K562 (cell line): Measurements from ENCODE around the gene BPNT1. TPM values are rescaled to one million over a fixed set of nuclear protein-coding genes. Genes with fewer than 3 reads are reported as not detected.

Experiments used
- ATAC-seq: fragments of 200-7000 bp; cut with Tn5 transposase; 3 replicates; pipeline ENCODE4 v1.9.1; 2020; ENCODE audit warnings: moderate library complexity
- BruUV-seq: library from RNA; stranded (reverse); fragments of 400-500 nt; replicated peaks from 2 replicates; lab custom pipeline; 2021; lab: Mats Ljungman, UMichigan
- CTCF ChIA-PET: fragments of 300-600 bp; formaldehyde crosslinking; extraction: SDS; loops from one replicate; lab custom pipeline; 2021; ENCODE audit warnings: low intra/inter-chr PET ratio; lab: Yijun Ruan, JAX
- POLR2A ChIA-PET: fragments of 300-600, 350-650 bp; sonication (Branson Sonifier 250); formaldehyde crosslinking; extraction: SDS; loops from one replicate; lab custom pipeline; 2021; ENCODE audit warnings: antibody characterized with exemption, inconsistent platforms; lab: Yijun Ruan, JAX
- DNase-seq, 4 experiments: peaks; one replicate each; pipeline versions ENCODE4 v3.0.0 to v3.0.0-alpha.2; 2011 to 2018; ENCODE audit warnings: low spot score in 3 of 4, mixed read lengths in 3 of 4; ENCODE audit errors: extremely low read depth in 1 of 4
- FAIRE-seq: peaks from 2 replicates; lab custom pipeline; 2011; peaks lifted over from hg19 to GRCh38; lab: Jason Lieb, UNC
- H2AFZ ChIP-seq: 2 replicates; pipeline ENCODE4 v1.6.0; 2011; ENCODE audit warnings: low read depth, low read length, control low read depth, inconsistent platforms
- H3K27ac ChIP-seq: fragments of 200-600 bp; 3 replicates; pipeline ENCODE4 v1.8.0; 2011; ENCODE audit warnings: low read depth, mild to moderate bottlenecking, control low read depth, inconsistent platforms, low read length, moderate library complexity, mixed read lengths; ENCODE audit errors: extremely low read depth
- H3K27me3 ChIP-seq, 2 experiments: fragments of 300-600 bp in 1 of 2; 2 replicates in 1 of 2; 3 replicates in 1 of 2; pipeline versions ENCODE4 v1.6.0 to v1.8.0; 2011; ENCODE audit warnings: inconsistent platforms in 2 of 2, low read length in 2 of 2, mild to moderate bottlenecking in 1 of 2, mixed read lengths in 1 of 2, moderate library complexity in 1 of 2; ENCODE audit not compliant: control insufficient read depth in 2 of 2, insufficient read depth in 2 of 2
- H3K36me3 ChIP-seq: fragments of 300-600 bp; 3 replicates; pipeline ENCODE4 v1.8.0; 2011; ENCODE audit warnings: mild to moderate bottlenecking, low read length, inconsistent platforms; ENCODE audit not compliant: control insufficient read depth, insufficient read depth
- H3K4me1 ChIP-seq, 2 experiments: fragments of 200-600 bp in 1 of 2; replicated peaks in 1 of 2; 2 replicates in 1 of 2; 3 replicates in 1 of 2; pipeline versions ENCODE4 v1.5.1 to v1.8.0; 2011; ENCODE audit warnings: inconsistent platforms in 2 of 2, low read length in 2 of 2, mild to moderate bottlenecking in 1 of 2, mixed read lengths in 1 of 2, moderate library complexity in 1 of 2; ENCODE audit not compliant: control insufficient read depth in 2 of 2, insufficient read depth in 2 of 2
- H3K4me2 ChIP-seq: 2 replicates; pipeline ENCODE4 v1.6.1; 2011; ENCODE audit warnings: low read length, control low read depth, inconsistent platforms, mixed read lengths; ENCODE audit not compliant: insufficient read depth
- H3K4me3 ChIP-seq: fragments of 200-600 bp; sonication (generic), shearing (Covaris generic); 2 replicates; pipeline ENCODE4 v1.5.1; 2016; ENCODE audit warnings: control low read depth, inconsistent platforms
- H3K79me2 ChIP-seq: fragments of 200-600 bp; 3 replicates; pipeline ENCODE4 v1.8.0; 2011; ENCODE audit warnings: low read length, inconsistent platforms; ENCODE audit not compliant: control insufficient read depth, insufficient read depth
- H3K9ac ChIP-seq, 2 experiments: 2 replicates each; pipeline versions ENCODE4 v1.6.0 to v1.6.1; 2011; ENCODE audit warnings: low read depth in 2 of 2, low read length in 2 of 2, control low read depth in 1 of 2, inconsistent platforms in 1 of 2, mild to moderate bottlenecking in 1 of 2, mixed read lengths in 1 of 2; ENCODE audit not compliant: insufficient read depth in 1 of 2
- H3K9me1 ChIP-seq: one replicate; pipeline ENCODE4 v1.6.0; 2011; ENCODE audit warnings: inconsistent platforms, mild to moderate bottlenecking, low read length, moderate library complexity; ENCODE audit not compliant: control insufficient read depth, insufficient read depth
- H3K9me3 ChIP-seq: replicated peaks from 2 replicates; pipeline ENCODE4 v1.5.1; 2011; ENCODE audit warnings: low read depth, low read length, inconsistent platforms; ENCODE audit not compliant: control insufficient read depth, insufficient read depth
- H4K20me1 ChIP-seq: replicated peaks from 2 replicates; pipeline ENCODE4 v1.6.1; 2011; ENCODE audit warnings: low read length, inconsistent platforms, mixed read lengths; ENCODE audit not compliant: control insufficient read depth, insufficient read depth
- ARID4B ChIP-seq: sonication (generic); formaldehyde crosslinking; IDR thresholded peaks from 2 replicates; pipeline ENCODE4 v1.8.0; 2022; ENCODE audit warnings: mild to moderate bottlenecking, missing genetic modification reagents
- BACH1 ChIP-seq: fragments of 200-800 bp; sonication (Bioruptor generic); IDR thresholded peaks from 2 replicates; pipeline ENCODE4 v1.6.1; 2016; ENCODE audit warnings: missing genetic modification characterization, missing compliant biosample characterization
- CBX5 ChIP-seq: IDR thresholded peaks from 2 replicates; pipeline ENCODE4 v1.6.1; 2014; ENCODE audit warnings: low read depth, borderline replicate concordance
- CREB1 ChIP-seq, 2 experiments: sonication (generic) in 1 of 2; formaldehyde crosslinking in 1 of 2; IDR thresholded peaks; 2 replicates each; pipeline versions ENCODE4 v1.6.1 to v1.8.0; 2012 to 2022; ENCODE audit warnings: inconsistent platforms in 1 of 2, mild to moderate bottlenecking in 1 of 2, missing genetic modification reagents in 1 of 2, moderate library complexity in 1 of 2
- HDAC1 ChIP-seq, 2 experiments: fragments of 450-650 bp; IDR thresholded peaks; 2 replicates each; pipeline ENCODE4 v1.6.1; 2016 to 2017; ENCODE audit warnings: inconsistent platforms in 1 of 2, mild to moderate bottlenecking in 1 of 2, moderate library complexity in 1 of 2
- HDAC3 ChIP-seq: fragments of 450-650 bp; IDR thresholded peaks from 2 replicates; pipeline ENCODE4 v1.6.1; 2018; ENCODE audit warnings: borderline replicate concordance, mild to moderate bottlenecking, moderate library complexity; ENCODE audit not compliant: partially characterized antibody
- KAT7 ChIP-seq: sonication (generic); formaldehyde crosslinking; IDR thresholded peaks from 2 replicates; pipeline ENCODE4 v1.8.0; 2022; ENCODE audit warnings: missing genetic modification reagents, mild to moderate bottlenecking, borderline replicate concordance
- MXI1 ChIP-seq: IDR thresholded peaks from 2 replicates; pipeline ENCODE4 v1.6.1; 2011; ENCODE audit warnings: low read depth, mild to moderate bottlenecking, improper control_type of control experiment, low read length
- PREB ChIP-seq: sonication (generic); formaldehyde crosslinking; IDR thresholded peaks from 2 replicates; pipeline ENCODE4 v1.8.1; 2023; ENCODE audit warnings: mild to moderate bottlenecking, missing genetic modification reagents
- RFX5 ChIP-seq: IDR thresholded peaks from 2 replicates; pipeline ENCODE4 v1.6.1; 2011; ENCODE audit warnings: low read depth, mild to moderate bottlenecking, improper control_type of control experiment, low read length
- U2AF1 ChIP-seq: fragments of 200-400 bp; formaldehyde crosslinking; optimal IDR thresholded peaks from 2 replicates; pipeline ENCODE3; 2017; ENCODE audit warnings: mild to moderate bottlenecking, low read depth, low read length, moderate library complexity
- WGBS: fragments of 100-300 bp; shearing (Covaris generic); methylation state at CpG from one replicate; pipeline ENCODE4 v1.1.6; 2016; ENCODE audit warnings: low coverage, mixed read lengths; ENCODE audit not compliant: insufficient coverage; ENCODE audit errors: missing lambda C conversion rate; 5-methylcytosine and 5-hydroxymethylcytosine counted together
- in situ Hi-C: fragments of 300-500 bp; cut with MboI; formaldehyde crosslinking; loops from 4 replicates; pipeline ENCODE4 v1.15.0; 2018; ENCODE audit warnings: inconsistent platforms, mixed read lengths
- intact Hi-C: fragments of 100-400 bp; cut with micrococcal nuclease; formaldehyde crosslinking; loops from 2 replicates; pipeline ENCODE4 v1.14.2; 2022
- polyA plus RNA-seq, 8 experiments: library from polyadenylated mRNA; depleted of rRNA in 4 of 8; stranded (reverse) in 5 of 8; unstranded in 3 of 8; fragments of >200 nt; fragmentation: Nextera tagmentation in 2 of 8; fragmentation: Illumina TruSeq in 1 of 8; extraction: Ambion mirVana in 2 of 8; extraction: Trizol in 1 of 8; gene quantifications; 2 replicates each; pipeline versions ENCODE4 v1.2.1 to v1.2.3, GENCODE V29; 2011 to 2014; ENCODE audit warnings: inconsistent platforms in 1 of 8, missing spikeins in 1 of 8
- total RNA-seq, 7 experiments: library from RNA; depleted of rRNA in 6 of 7; stranded (reverse); fragments of >200 nt in 6 of 7; fragmentation: Illumina TruSeq in 2 of 7; extraction: Trizol in 2 of 7; gene quantifications; 2 replicates each; pipeline versions ENCODE4 v1.2.1 to v1.2.3, GENCODE V29; 2011 to 2021; ENCODE audit warnings: low replicate concordance in 1 of 7

Gene BPNT1
- total and polyA plus RNA-seq, 9 of the 15 experiments (the other 6 are each of a cell fraction or from before 2014, with no cell fraction given), result 30.2 to 73.8 (median 40.5) TPM

GRCh38 chr1:220044678-220045355, 44.8 kb downstream of the BPNT1 start (continued):
- TF ChIP-seq ARID4B (CRISPR knock-in tag), result peak; percentile 65; the same call in 1 of the 2 replicates
- no peak for TF ChIP-seq RFX5

- Histone ChIP-seq H4K20me1 (peaks cover 15% of the 10 kb centered on the region), H3K27ac (no peak overlapping the region; the same call in 2 of the 3 replicates), H3K27me3 (no peaks in the 10 kb centered on the region), H3K79me2 (peaks cover 72% of the 10 kb centered on the region), H3K36me3 (peaks cover 40% of the 10 kb centered on the region), H2AFZ (no peak overlapping the region), H3K4me3 (no peak overlapping the region), H3K4me1 (peaks cover 18 to 19% of the 10 kb centered on the region in 2 experiments; a peak in 4 of 5 replicates), H3K4me2 (peak overlapping the region; percentile 64), H3K9me1 (peaks cover 4% of the 10 kb centered on the region), H3K9ac (peak overlapping the region in 1 of 2 experiments; percentile 93; a peak in 2 of 4 replicates), H3K9me3 (no peaks in the 10 kb centered on the region)
- in situ Hi-C loops (no loop called here), intact Hi-C loops (loop anchor here (2.0 kb wide), 1 partner anchor 137 kb away; no protein-coding TSS in a partner anchor)
- TF ChIP-seq HDAC1 (IDR thresholded peaks at IDR 0.05) (0 out of 4 replicates have a peak, but pooled peaks of 1 of the 2 experiments have one; percentile 15), HDAC3 (no peak), KAT7 (0 out of 2 replicates have a peak, but pooled peaks have one; percentile 50), MXI1 (no peak), U2AF1 (no peak), PREB (CRISPR knock-in tag) (0 out of 2 replicates have a peak, but pooled peaks have one; percentile 59), CBX5 (no peak), BACH1 (tag) (no peak), CREB1 (IDR thresholded peaks at IDR 0.05) (no peak), CREB1 (CRISPR knock-in tag; IDR thresholded peaks at IDR 0.05) (no peak)
- no TSS peak for BruUV-seq
- ChIA-PET CTCF (no interaction called here), POLR2A (interaction anchor here (0.6 kb wide), 1 partner anchor 11 kb away, joined by 3 read pairs; no protein-coding TSS in a partner anchor)
- no peak for FAIRE-seq
- no peak for DNase-seq
- ATAC-seq, result no peak
- 69% methylated on average over 2 of the region's 2 CpGs for WGBS
Observed at GRCh38 chr1:220043646-220044045, 45.9 kb downstream of the BPNT1 start.
